ENCODE data around the gene WASL. TPM values are rescaled to one million over a fixed set of nuclear protein-coding genes. Genes with fewer than 3 reads are reported as not detected.

WASL gene
- total RNA-seq, 1 donor from 2014 or later = 34.2 TPM

- no peaks in the 10 kb centered on the region for H3K36me3 Mint-ChIP-seq (ENCODE audit: low read depth)
- TF ChIP-seq, protein P1, sequence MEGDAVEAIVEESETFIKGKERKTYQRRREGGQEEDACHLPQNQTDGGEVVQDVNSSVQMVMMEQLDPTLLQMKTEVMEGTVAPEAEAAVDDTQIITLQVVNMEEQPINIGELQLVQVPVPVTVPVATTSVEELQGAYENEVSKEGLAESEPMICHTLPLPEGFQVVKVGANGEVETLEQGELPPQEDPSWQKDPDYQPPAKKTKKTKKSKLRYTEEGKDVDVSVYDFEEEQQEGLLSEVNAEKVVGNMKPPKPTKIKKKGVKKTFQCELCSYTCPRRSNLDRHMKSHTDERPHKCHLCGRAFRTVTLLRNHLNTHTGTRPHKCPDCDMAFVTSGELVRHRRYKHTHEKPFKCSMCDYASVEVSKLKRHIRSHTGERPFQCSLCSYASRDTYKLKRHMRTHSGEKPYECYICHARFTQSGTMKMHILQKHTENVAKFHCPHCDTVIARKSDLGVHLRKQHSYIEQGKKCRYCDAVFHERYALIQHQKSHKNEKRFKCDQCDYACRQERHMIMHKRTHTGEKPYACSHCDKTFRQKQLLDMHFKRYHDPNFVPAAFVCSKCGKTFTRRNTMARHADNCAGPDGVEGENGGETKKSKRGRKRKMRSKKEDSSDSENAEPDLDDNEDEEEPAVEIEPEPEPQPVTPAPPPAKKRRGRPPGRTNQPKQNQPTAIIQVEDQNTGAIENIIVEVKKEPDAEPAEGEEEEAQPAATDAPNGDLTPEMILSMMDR (IDR thresholded peaks at IDR 0.05) = no peak
- H3K4me3 Mint-ChIP-seq (ENCODE audit: unreplicated experiment) = no peak overlapping the region
- H3K27me3 Mint-ChIP-seq (ENCODE audit: low read depth) = peaks cover 14% of the 10 kb centered on the region
- peaks cover 1% of the 10 kb centered on the region for H3K4me1 Mint-ChIP-seq (ENCODE audit: low read depth)
- no peak overlapping the region for H3K27ac Mint-ChIP-seq (ENCODE audit: unreplicated experiment)
- no peaks in the 10 kb centered on the region for H3K9me3 Mint-ChIP-seq (ENCODE audit: low read depth)
- no peak for DNase-seq (ENCODE audit: low spot score)
Measured at GRCh38 chr7:123792547-123792946, 43.7 kb upstream of the WASL start.

DNA sequence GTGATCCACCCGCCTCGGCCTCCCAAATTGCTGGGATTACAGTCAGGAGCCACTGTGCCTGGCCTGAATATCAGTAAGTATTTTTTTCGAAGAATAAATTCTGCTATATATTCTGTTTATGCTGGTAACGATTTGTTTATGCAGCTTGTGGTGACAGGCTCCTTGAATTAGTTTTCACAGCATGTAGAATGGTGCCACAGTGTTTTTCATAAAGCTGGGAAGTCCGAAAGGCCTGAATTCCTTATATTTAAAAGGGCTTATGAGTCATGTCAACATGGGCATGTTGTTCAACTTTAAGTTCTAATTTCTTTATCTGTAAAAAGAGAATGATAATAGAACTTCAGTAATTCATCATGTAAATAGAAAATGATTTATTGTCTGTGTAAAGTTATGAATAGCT, 42.2 kb upstream of the WASL start:
- H3K27ac Mint-ChIP-seq (ENCODE audit: unreplicated experiment) = no peak overlapping the region

DNA sequence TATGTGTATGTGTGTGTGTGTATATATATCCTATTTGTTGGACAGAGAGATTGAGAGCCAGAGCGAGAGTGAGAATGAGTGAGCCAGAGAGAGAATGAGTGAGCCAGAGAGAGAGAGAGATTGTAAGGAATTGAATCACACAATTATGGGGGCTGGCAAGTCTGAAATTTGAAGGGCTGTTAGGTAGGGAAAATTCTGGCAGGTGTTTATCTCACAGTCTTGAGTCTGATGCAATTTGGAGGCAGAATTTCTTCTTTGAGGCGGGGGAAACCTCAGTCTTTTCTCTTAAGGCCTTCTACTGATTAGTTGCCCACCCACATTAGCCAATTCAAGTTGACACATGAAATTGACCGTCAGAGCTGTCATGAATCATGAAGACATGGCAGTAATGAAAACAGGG, 41.0 kb upstream of the WASL start:
- H3K9me3 Mint-ChIP-seq (ENCODE audit: low read depth) = no peaks in the 10 kb centered on the region
- H3K27ac Mint-ChIP-seq (ENCODE audit: unreplicated experiment) = no peak overlapping the region
- no peak for DNase-seq (ENCODE audit: low spot score)
- TF ChIP-seq, protein P1 (IDR thresholded peaks at IDR 0.05) = no peak
- no peaks in the 10 kb centered on the region for H3K36me3 Mint-ChIP-seq (ENCODE audit: low read depth)
- peaks cover 11% of the 10 kb centered on the region for H3K27me3 Mint-ChIP-seq (ENCODE audit: low read depth)
- no peak overlapping the region for H3K4me3 Mint-ChIP-seq (ENCODE audit: unreplicated experiment)
- H3K4me1 Mint-ChIP-seq (ENCODE audit: low read depth) = no peaks in the 10 kb centered on the region

More for the DNA sequence above, 42.2 kb upstream of the WASL start:
- H3K9me3 Mint-ChIP-seq (ENCODE audit: low read depth) = no peaks in the 10 kb centered on the region
- no peaks in the 10 kb centered on the region for H3K4me1 Mint-ChIP-seq (ENCODE audit: low read depth)
- H3K27me3 Mint-ChIP-seq (ENCODE audit: low read depth) = peaks cover 14% of the 10 kb centered on the region
- no peak overlapping the region for H3K4me3 Mint-ChIP-seq (ENCODE audit: unreplicated experiment)
- TF ChIP-seq, protein P1 (IDR thresholded peaks at IDR 0.05) = no peak
- DNase-seq (ENCODE audit: low spot score) = no peak
- no peaks in the 10 kb centered on the region for H3K36me3 Mint-ChIP-seq (ENCODE audit: low read depth)

DNA sequence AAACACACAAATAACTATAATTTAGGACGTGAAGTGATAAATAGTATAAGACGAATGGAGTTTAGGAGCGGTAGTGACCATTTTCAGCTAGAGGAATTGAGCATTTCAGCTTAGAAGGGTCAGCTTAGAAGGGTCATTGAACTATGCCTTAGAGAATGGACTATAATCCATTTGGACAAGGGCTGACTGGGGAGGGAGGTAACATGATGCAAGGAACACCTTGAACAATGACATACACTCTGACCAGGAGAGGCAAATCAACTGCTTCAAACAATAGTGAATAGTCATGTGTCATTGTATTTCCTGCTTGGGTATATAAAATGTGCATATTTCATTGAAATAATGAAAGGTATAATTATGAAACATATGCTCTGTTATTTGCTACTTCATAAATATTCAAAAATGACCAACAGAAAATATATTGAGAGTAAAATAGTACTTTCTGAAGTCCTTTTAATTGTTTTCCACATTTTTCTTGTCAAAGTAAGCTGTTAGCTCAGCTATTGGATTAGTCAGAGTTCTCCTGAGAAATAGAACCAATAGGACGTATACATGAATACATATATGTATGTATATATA, 40.5 kb upstream of the WASL start:
- no peaks in the 10 kb centered on the region for H3K36me3 Mint-ChIP-seq (ENCODE audit: low read depth)
- TF ChIP-seq, protein P1 (IDR thresholded peaks at IDR 0.05) = no peak
- no peak for DNase-seq (ENCODE audit: low spot score)
- H3K4me3 Mint-ChIP-seq (ENCODE audit: unreplicated experiment) = no peak overlapping the region
- H3K27ac Mint-ChIP-seq (ENCODE audit: unreplicated experiment) = no peak overlapping the region
- peaks cover 11% of the 10 kb centered on the region for H3K27me3 Mint-ChIP-seq (ENCODE audit: low read depth)
- H3K4me1 Mint-ChIP-seq (ENCODE audit: low read depth) = peaks cover under 1% of the 10 kb centered on the region
- H3K9me3 Mint-ChIP-seq (ENCODE audit: low read depth) = no peaks in the 10 kb centered on the region

DNA sequence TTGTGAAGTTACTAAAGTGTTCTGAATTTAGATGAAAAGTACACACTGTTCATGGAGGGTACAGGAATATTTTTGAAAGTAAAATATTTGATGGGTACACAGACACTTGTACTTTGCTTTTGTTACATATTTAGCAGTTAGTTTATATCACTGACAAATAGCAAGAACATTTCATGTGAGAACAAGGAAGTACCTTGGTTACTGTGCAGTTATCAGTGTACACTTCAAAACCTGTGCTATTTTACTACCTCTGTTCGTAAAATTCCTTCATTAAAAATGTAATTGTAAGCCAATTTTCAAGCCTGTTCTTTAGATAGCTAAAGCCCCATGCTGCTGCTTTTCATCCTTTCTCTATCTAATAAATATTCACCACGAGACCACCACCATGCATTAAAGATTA, 39.8 kb upstream of the WASL start:
- peaks cover 8% of the 10 kb centered on the region for H3K27me3 Mint-ChIP-seq (ENCODE audit: low read depth)
- TF ChIP-seq, protein P1 (IDR thresholded peaks at IDR 0.05) = no peak

More for the DNA sequence above, 39.8 kb upstream of the WASL start:
- Mint-ChIP-seq H3K9me3 (ENCODE audit: low read depth) (no peaks in the 10 kb centered on the region), H3K4me3 (ENCODE audit: unreplicated experiment) (no peak overlapping the region), H3K27ac (ENCODE audit: unreplicated experiment) (no peak overlapping the region), H3K4me1 (ENCODE audit: low read depth) (peaks cover 2% of the 10 kb centered on the region), H3K36me3 (ENCODE audit: low read depth) (no peaks in the 10 kb centered on the region)
- no peak for DNase-seq (ENCODE audit: low spot score)
